ENCODE measurements around the gene TLNRD1. TPM values are rescaled to one million over a fixed set of nuclear protein-coding genes. Genes with fewer than 3 reads are reported as not detected.

Gene TLNRD1
- total RNA-seq, 1 donor from 2014 or later = 27.8 TPM

DNA sequence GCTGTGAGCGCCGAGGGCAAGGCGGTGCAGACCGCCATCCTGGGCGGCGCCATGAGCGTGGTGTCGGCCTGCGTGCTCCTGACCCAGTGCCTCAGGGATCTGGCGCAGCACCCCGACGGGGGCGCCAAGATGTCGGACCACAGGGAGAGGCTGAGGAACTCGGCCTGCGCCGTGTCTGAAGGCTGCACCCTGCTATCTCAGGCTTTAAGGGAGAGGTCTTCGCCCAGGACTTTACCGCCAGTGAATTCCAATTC, 2.3 kb downstream of the TLNRD1 start:
- Histone ChIP-seq H3K4me1 (peaks cover 38% of the 10 kb centered on the region), H3K4me3 (peak overlapping the region; percentile 90), H3K27ac (peak overlapping the region; percentile 98), H3K36me3 (peaks cover 20% of the 10 kb centered on the region), H3K9me3 (no peaks in the 10 kb centered on the region), H3K27me3 (no peaks in the 10 kb centered on the region)
- intact Hi-C loops (cut with DNase I) = no loop called here
- no peak for ATAC-seq
- no peak for DNase-seq
- TF ChIP-seq, protein P1, sequence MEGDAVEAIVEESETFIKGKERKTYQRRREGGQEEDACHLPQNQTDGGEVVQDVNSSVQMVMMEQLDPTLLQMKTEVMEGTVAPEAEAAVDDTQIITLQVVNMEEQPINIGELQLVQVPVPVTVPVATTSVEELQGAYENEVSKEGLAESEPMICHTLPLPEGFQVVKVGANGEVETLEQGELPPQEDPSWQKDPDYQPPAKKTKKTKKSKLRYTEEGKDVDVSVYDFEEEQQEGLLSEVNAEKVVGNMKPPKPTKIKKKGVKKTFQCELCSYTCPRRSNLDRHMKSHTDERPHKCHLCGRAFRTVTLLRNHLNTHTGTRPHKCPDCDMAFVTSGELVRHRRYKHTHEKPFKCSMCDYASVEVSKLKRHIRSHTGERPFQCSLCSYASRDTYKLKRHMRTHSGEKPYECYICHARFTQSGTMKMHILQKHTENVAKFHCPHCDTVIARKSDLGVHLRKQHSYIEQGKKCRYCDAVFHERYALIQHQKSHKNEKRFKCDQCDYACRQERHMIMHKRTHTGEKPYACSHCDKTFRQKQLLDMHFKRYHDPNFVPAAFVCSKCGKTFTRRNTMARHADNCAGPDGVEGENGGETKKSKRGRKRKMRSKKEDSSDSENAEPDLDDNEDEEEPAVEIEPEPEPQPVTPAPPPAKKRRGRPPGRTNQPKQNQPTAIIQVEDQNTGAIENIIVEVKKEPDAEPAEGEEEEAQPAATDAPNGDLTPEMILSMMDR (IDR thresholded peaks at IDR 0.05) = no peak

DNA sequence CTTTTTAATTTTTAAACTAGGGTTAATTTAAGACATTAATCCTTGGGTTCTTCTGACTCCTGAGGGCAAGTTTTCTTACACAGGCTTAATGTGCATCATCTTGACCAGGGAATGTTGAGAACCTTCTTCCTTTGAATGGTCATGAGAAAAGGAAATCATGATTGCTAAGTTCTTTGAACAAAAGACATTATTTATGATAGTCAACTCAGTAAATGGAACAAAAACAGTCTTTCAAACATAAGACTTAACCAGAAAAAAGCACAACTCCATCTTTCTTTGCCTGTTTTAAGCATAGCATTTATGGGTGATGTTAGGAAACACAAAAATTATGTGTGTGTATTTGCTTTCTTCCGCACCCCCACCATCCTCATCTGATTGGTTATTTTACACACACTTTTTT, 5.4 kb downstream of the TLNRD1 start:
- Histone ChIP-seq H3K27me3 (no peaks in the 10 kb centered on the region), H3K4me3 (peak overlapping the region; percentile 8), H3K36me3 (peaks cover 20% of the 10 kb centered on the region), H3K4me1 (peaks cover 33% of the 10 kb centered on the region), H3K9me3 (no peaks in the 10 kb centered on the region), H3K27ac (no peak overlapping the region)
- ATAC-seq = no peak
- intact Hi-C loops (cut with DNase I) = no loop called here
- no peak for DNase-seq
- TF ChIP-seq, protein P1 (IDR thresholded peaks at IDR 0.05) = no peak

DNA sequence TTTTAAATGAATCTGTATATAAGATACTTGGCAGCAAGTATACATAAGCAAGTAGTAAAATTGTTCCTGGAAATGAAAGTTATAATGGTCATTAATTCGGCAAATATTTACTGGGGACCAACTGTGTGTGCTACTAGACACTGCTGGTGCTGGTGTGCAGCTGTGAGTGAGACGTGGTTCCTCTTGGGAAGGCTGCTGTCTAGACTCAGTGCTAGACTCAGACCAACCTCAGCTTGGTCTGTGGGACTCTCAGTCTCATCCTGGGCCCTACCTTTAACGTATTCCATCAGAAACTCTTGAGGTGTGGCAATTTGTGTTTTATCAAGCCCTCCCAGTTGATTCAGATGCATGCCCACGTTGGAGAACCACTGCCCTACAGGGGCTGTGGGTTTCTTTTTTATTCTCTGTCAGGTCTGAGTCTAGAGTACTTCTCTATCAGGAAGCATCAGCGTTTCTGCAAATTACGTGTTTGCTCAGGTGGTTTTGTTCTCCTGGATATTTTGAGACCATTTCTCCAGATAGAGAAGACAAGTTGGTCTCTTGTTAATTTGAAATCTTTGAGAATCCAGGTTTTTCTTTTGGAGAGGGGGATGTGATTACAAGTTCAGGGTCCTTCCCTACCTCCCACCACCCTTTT, 6.8 kb downstream of the TLNRD1 start:
- ATAC-seq (no peak), DNase-seq (no peak)
- TF ChIP-seq, protein P1 (IDR thresholded peaks at IDR 0.05) = no peak
- Histone ChIP-seq H3K36me3 (peaks cover 20% of the 10 kb centered on the region), H3K4me3 (no peak overlapping the region), H3K27ac (no peak overlapping the region), H3K27me3 (no peaks in the 10 kb centered on the region), H3K9me3 (no peaks in the 10 kb centered on the region), H3K4me1 (peaks cover 33% of the 10 kb centered on the region)
- intact Hi-C loops (cut with DNase I) = no loop called here

- DNase-seq = no peak
- intact Hi-C loops (cut with DNase I) = no loop called here
- Histone ChIP-seq H3K4me3 (no peak overlapping the region), H3K36me3 (peaks cover 14% of the 10 kb centered on the region), H3K27me3 (no peaks in the 10 kb centered on the region), H3K4me1 (peaks cover 25% of the 10 kb centered on the region), H3K27ac (no peak overlapping the region), H3K9me3 (no peaks in the 10 kb centered on the region)
- ATAC-seq = no peak
- TF ChIP-seq, protein P1 (IDR thresholded peaks at IDR 0.05) = no peak
These were observed 7.6 kb downstream of the TLNRD1 start for GRCh38 chr15:81008312-81008711.

DNA sequence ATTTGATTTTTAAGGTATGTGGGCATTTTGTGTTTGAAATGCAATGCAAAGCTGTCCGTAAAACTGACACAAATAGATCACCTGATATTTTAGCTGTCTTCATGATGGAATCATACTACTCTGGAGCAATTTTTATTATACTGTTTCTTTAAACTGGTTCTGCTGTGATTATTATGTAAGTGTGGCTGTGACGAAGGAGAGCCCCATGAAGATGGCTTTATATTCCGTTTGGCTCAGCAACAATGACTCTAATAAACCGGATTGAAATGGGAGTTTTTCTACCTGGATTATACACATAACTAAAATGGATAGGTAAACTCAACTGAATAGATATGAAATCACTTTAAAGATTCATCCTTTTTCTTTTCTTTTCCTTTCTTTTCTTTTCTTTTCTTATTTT, 9.4 kb downstream of the TLNRD1 start:
- H3K27me3 ChIP-seq = no peaks in the 10 kb centered on the region
- TF ChIP-seq, protein P1 (IDR thresholded peaks at IDR 0.05) = no peak
- H3K4me3 ChIP-seq = no peak overlapping the region
- DNase-seq (no peak), ATAC-seq (no peak)
- no peak overlapping the region for H3K27ac ChIP-seq
- H3K4me1 ChIP-seq = peaks cover 12% of the 10 kb centered on the region
- H3K36me3 ChIP-seq = no peaks in the 10 kb centered on the region
- intact Hi-C loops (cut with DNase I) = no loop called here
- H3K9me3 ChIP-seq = no peaks in the 10 kb centered on the region

DNA sequence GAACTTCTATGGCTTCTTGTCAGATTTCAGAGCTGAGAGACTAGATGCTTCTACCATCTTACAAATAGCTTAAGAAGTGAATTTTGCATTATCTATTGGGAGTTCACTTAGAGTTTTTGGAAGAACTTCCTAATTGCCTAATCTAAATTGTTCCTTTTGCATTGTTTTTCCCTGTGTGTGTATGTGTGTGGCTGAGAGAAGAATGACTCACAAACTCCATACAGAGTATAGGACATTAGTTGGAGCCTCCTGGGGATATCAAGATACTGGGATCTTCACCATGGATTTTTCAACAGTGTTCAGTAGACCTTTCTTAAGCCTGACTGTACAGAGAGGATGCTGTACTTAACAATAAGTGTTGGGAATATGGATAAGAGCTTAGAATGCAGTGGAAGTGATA, 10.9 kb downstream of the TLNRD1 start:
- ATAC-seq (no peak), DNase-seq (no peak)
- intact Hi-C loops (cut with DNase I) = no loop called here
- no peaks in the 10 kb centered on the region for H3K36me3 ChIP-seq
- no peaks in the 10 kb centered on the region for H3K9me3 ChIP-seq
- TF ChIP-seq, protein P1 (IDR thresholded peaks at IDR 0.05) = no peak
- H3K4me3 ChIP-seq = no peak overlapping the region
- H3K4me1 ChIP-seq = peaks cover 14% of the 10 kb centered on the region
- no peaks in the 10 kb centered on the region for H3K27me3 ChIP-seq
- no peak overlapping the region for H3K27ac ChIP-seq
